CD14-positive monocyte (primary cell): ENCODE data around the gene VMA21. TPM values are rescaled to one million over a fixed set of nuclear protein-coding genes. Genes with fewer than 3 reads are reported as not detected.

Source experiments
- DNase-seq, 3 donors: peaks; one replicate each; pipeline ENCODE4 v3.0.0-alpha.2; 2011 to 2022
- H2AFZ ChIP-seq: 2 replicates; pipeline ENCODE4 v1.6.0; 2012; ENCODE audit warnings: mild to moderate bottlenecking, low read depth, low read length, inconsistent platforms; ENCODE audit not compliant: insufficient read depth, poor library complexity, severe bottlenecking
- H3K27ac ChIP-seq, 2 donors: 1 replicate in 1 of 2; 2 replicates in 1 of 2; pipeline ENCODE4 v1.5.1; 2012 to 2013; ENCODE audit warnings: low read length in 2 of 2, control low read depth in 1 of 2, inconsistent platforms in 1 of 2, low read depth in 1 of 2, mild to moderate bottlenecking in 1 of 2
- H3K27me3 ChIP-seq, 2 donors: one replicate each; pipeline versions ENCODE4 v1.6.0 to v1.6.1; 2011 to 2013; ENCODE audit warnings: low read length in 2 of 2; ENCODE audit not compliant: control insufficient read depth in 2 of 2, insufficient read depth in 2 of 2
- H3K36me3 ChIP-seq, 2 donors: replicated peaks in 1 of 2; 1 replicate in 1 of 2; 2 replicates in 1 of 2; pipeline versions ENCODE4 v1.5.1 to v1.6.1; 2012 to 2013; ENCODE audit warnings: low read length in 2 of 2, control low read depth in 1 of 2, inconsistent platforms in 1 of 2, mild to moderate bottlenecking in 1 of 2; ENCODE audit not compliant: insufficient read depth in 2 of 2, control insufficient read depth in 1 of 2
- H3K4me1 ChIP-seq, 2 donors: 1 replicate in 1 of 2; 2 replicates in 1 of 2; pipeline versions ENCODE4 v1.5.1 to v1.6.1; 2012 to 2013; ENCODE audit warnings: low read length in 2 of 2, control low read depth in 1 of 2, inconsistent platforms in 1 of 2, mild to moderate bottlenecking in 1 of 2, moderate library complexity in 1 of 2; ENCODE audit not compliant: insufficient read depth in 2 of 2, control insufficient read depth in 1 of 2
- H3K4me2 ChIP-seq: replicated peaks from 2 replicates; pipeline ENCODE3; 2012; ENCODE audit warnings: low read length, moderate library complexity, mild to moderate bottlenecking; ENCODE audit not compliant: poor library complexity, severe bottlenecking; ENCODE audit errors: extremely low read depth
- H3K4me3 ChIP-seq, 3 experiments: fragments of 200-600 bp in 1 of 3; sonication (generic) in 1 of 3; replicated peaks in 1 of 3; 1 replicate in 2 of 3; 2 replicates in 1 of 3; pipeline ENCODE4 v1.5.1; 2011 to 2013; ENCODE audit warnings: low read length in 3 of 3, mild to moderate bottlenecking in 3 of 3, control low read depth in 2 of 3, low read depth in 2 of 3, inconsistent platforms in 1 of 3, moderate library complexity in 1 of 3
- H3K79me2 ChIP-seq: 2 replicates; pipeline ENCODE4 v1.6.0; 2012; ENCODE audit warnings: mild to moderate bottlenecking, control low read depth, inconsistent platforms, low read length, moderate library complexity; ENCODE audit not compliant: insufficient read depth
- H3K9ac ChIP-seq: 2 replicates; pipeline ENCODE4 v1.6.0; 2017; ENCODE audit warnings: low read length, mild to moderate bottlenecking; ENCODE audit not compliant: insufficient read depth, poor library complexity, severe bottlenecking
- H3K9me3 ChIP-seq, 2 donors: replicated peaks in 1 of 2; 1 replicate in 1 of 2; 2 replicates in 1 of 2; pipeline versions ENCODE4 v1.5.1 to v1.6.1; 2012 to 2013; ENCODE audit warnings: low read length in 2 of 2, control low read depth in 1 of 2; ENCODE audit not compliant: control insufficient read depth in 1 of 2, insufficient read depth in 1 of 2
- H4K20me1 ChIP-seq: 2 replicates; pipeline ENCODE4 v1.6.0; 2012; ENCODE audit warnings: mild to moderate bottlenecking, low read length, control low read depth, moderate library complexity; ENCODE audit not compliant: insufficient read depth
- H3K27ac Mint-ChIP-seq, 7 donors: one replicate each; pipeline ENCODE4 v1.8.0; 2020; ENCODE audit warnings: mild to moderate bottlenecking in 7 of 7, mixed read lengths in 7 of 7, moderate library complexity in 6 of 7, inconsistent platforms in 2 of 7
- H3K27me3 Mint-ChIP-seq, 3 donors: one replicate each; pipeline ENCODE4 v1.8.0; 2021 to 2022; ENCODE audit warnings: low read depth in 3 of 3, mild to moderate bottlenecking in 3 of 3, mixed read lengths in 3 of 3, moderate library complexity in 3 of 3, inconsistent platforms in 1 of 3
- H3K36me3 Mint-ChIP-seq, 2 donors: one replicate each; pipeline ENCODE4 v1.8.0; 2020; ENCODE audit warnings: mixed read lengths in 2 of 2, inconsistent platforms in 1 of 2, mild to moderate bottlenecking in 1 of 2
- H3K4me1 Mint-ChIP-seq: one replicate; pipeline ENCODE4 v1.8.0; 2020; ENCODE audit warnings: mild to moderate bottlenecking, mixed read lengths
- H3K4me3 Mint-ChIP-seq, 2 donors: one replicate each; pipeline ENCODE4 v1.8.0; 2020; ENCODE audit warnings: mild to moderate bottlenecking in 2 of 2, mixed read lengths in 2 of 2, moderate library complexity in 1 of 2
- H3K9me3 Mint-ChIP-seq, 7 donors: one replicate each; pipeline ENCODE4 v1.8.0; 2020 to 2022; ENCODE audit warnings: mixed read lengths in 7 of 7, mild to moderate bottlenecking in 6 of 7, moderate library complexity in 6 of 7, inconsistent platforms in 2 of 7
- CTCF ChIP-seq: fragments of 200-600 bp; IDR thresholded peaks from one replicate; pipeline ENCODE4 v1.8.0; 2022; ENCODE audit warnings: antibody characterized with exemption, mild to moderate bottlenecking
- WGBS: methylation state at CpG from one replicate; pipeline ENCODE4 v1.1.5; 2013; ENCODE audit warnings: missing lambda C conversion rate; ENCODE audit not compliant: insufficient coverage; 5-methylcytosine and 5-hydroxymethylcytosine counted together
- intact Hi-C, 2 donors: fragments of 100-400 bp; cut with micrococcal nuclease; formaldehyde crosslinking; loops; one replicate each; pipeline versions ENCODE4 v1.15.0 to v1.15.1; 2023
- polyA plus RNA-seq, 3 donors: library from polyadenylated mRNA; depleted of rRNA in 1 of 3; unstranded in 2 of 3; stranded (reverse) in 1 of 3; fragments of 300-500 nt in 2 of 3; fragments of >200 nt in 1 of 3; fragmentation: Illumina TruSeq in 2 of 3; gene quantifications; 1 replicate in 2 of 3; 2 replicates in 1 of 3; pipeline ENCODE4 v1.2.3, GENCODE V29; 2012 to 2021

VMA21 gene
- polyA plus RNA-seq, 3 donors = 8.9 to 77.2 (median 53.0) TPM

- H3K27ac Mint-ChIP-seq = no peak overlapping the region
- Histone ChIP-seq H3K36me3 (no peaks in the 10 kb centered on the region), H4K20me1 (no peaks in the 10 kb centered on the region), H3K79me2 (no peaks in the 10 kb centered on the region), H2AFZ (no peak overlapping the region), H3K4me1 (peaks cover 10 to 12% of the 10 kb centered on the region in 2 donors), H3K4me3 (no peak overlapping the region), H3K9me3 (peaks cover 0 to 5% of the 10 kb centered on the region in 2 donors), H3K4me2 (no peak overlapping the region), H3K9ac (no peak overlapping the region), H3K27ac (no peak overlapping the region), H3K27me3 (no peaks in the 10 kb centered on the region)
- no peak for DNase-seq
- no peak for TF ChIP-seq CTCF
- H3K4me3 Mint-ChIP-seq = no peak overlapping the region
- H3K27me3 Mint-ChIP-seq = peaks cover 0 to 3% (median 0%) of the 10 kb centered on the region in 3 donors
- H3K4me1 Mint-ChIP-seq = peaks cover 8% of the 10 kb centered on the region
- no peaks in the 10 kb centered on the region for H3K36me3 Mint-ChIP-seq
- intact Hi-C loops = no loop called here
- 96% methylated on average over 22 of the region's 22 CpGs for WGBS
- peaks cover 0 to 9% (median 0%) of the 10 kb centered on the region in 7 donors for H3K9me3 Mint-ChIP-seq
These were observed 5.3 kb upstream of the VMA21 start for GRCh38 chrX:151391722-151392121.

GRCh38 chrX:151393514-151393913 is 3.5 kb upstream of the VMA21 start:
- Histone ChIP-seq H4K20me1 (no peaks in the 10 kb centered on the region), H3K27ac (no peak overlapping the region), H3K9me3 (peaks cover 0 to 5% of the 10 kb centered on the region in 2 donors), H3K9ac (no peak overlapping the region), H3K4me2 (no peak overlapping the region), H3K36me3 (no peaks in the 10 kb centered on the region), H2AFZ (no peak overlapping the region), H3K4me3 (no peak overlapping the region), H3K79me2 (peaks cover 15% of the 10 kb centered on the region), H3K27me3 (no peaks in the 10 kb centered on the region), H3K4me1 (peaks cover 23 to 24% of the 10 kb centered on the region in 2 donors)
- Mint-ChIP-seq H3K4me1 (peaks cover 18% of the 10 kb centered on the region), H3K36me3 (no peaks in the 10 kb centered on the region), H3K27me3 (peaks cover 0 to 2% (median 0%) of the 10 kb centered on the region in 3 donors), H3K9me3 (peaks cover 0 to 10% (median 0%) of the 10 kb centered on the region in 7 donors), H3K4me3 (no peak overlapping the region), H3K27ac (no peak overlapping the region)
- DNase-seq = no peak
- TF ChIP-seq CTCF = no peak
- no CpG with 5 or more reads among the region's 1 CpG for WGBS
- intact Hi-C loops = no loop called here
